BJ (cell line): ENCODE results near the gene CYP26A1. TPM values are rescaled to one million over a fixed set of nuclear protein-coding genes. Genes with fewer than 3 reads are reported as not detected.
"Not testable (repeated sequence)": the region's sequence is repeated elsewhere in the genome, so short reads cannot be mapped to it uniquely, and the experiment has no call there.

Source experiments
- CTCF ChIA-PET: fragments of 350-600 bp; formaldehyde crosslinking; extraction: SDS; loops from one replicate; lab custom pipeline; 2021; ENCODE audit warnings: antibody characterized with exemption, inconsistent platforms; lab: Yijun Ruan, JAX
- POLR2A ChIA-PET: fragments of 300-600 bp; sonication (Branson Sonifier 250); formaldehyde crosslinking; extraction: SDS; loops from one replicate; lab custom pipeline; 2021; ENCODE audit warnings: antibody characterized with exemption; lab: Charles Lee
- DNase-seq: peaks from one replicate; pipeline ENCODE4 v3.0.0-alpha.2; 2011; ENCODE audit warnings: low read depth
- H3K27me3 ChIP-seq: 2 replicates; pipeline ENCODE4 v1.6.0; 2011; ENCODE audit warnings: low read length; ENCODE audit not compliant: control insufficient read depth, insufficient read depth
- H3K36me3 ChIP-seq: 2 replicates; pipeline ENCODE4 v1.5.1; 2011; ENCODE audit warnings: low read length; ENCODE audit not compliant: control insufficient read depth, insufficient read depth
- H3K4me3 ChIP-seq: 2 replicates; pipeline ENCODE4 v1.5.1; 2011; ENCODE audit warnings: low read depth, mild to moderate bottlenecking, control low read depth, low read length
- CTCF ChIP-seq: IDR thresholded peaks from 2 replicates; pipeline ENCODE4 v1.5.1; 2011; ENCODE audit warnings: low read depth, mild to moderate bottlenecking, control low read depth, inconsistent platforms, low read length, moderate library complexity; ENCODE audit not compliant: insufficient read depth
- polyA plus RNA-seq: library from polyadenylated mRNA; depleted of rRNA; stranded (reverse); fragments of >200 nt; gene quantifications from 2 replicates; pipeline ENCODE4 v1.2.3, GENCODE V29; 2011

CYP26A1 gene
- polyA plus RNA-seq, 1 experiment, result 0.06 TPM

- CTCF ChIA-PET, result interaction anchor here (1.1 kb wide), 1 partner anchor 18 kb away, joined by 3 read pairs; no protein-coding TSS in a partner anchor
- no peak for TF ChIP-seq CTCF
- H3K27me3 ChIP-seq, result no peaks in the 10 kb centered on the region; the same call in 1 of the 2 replicates
- no peak for DNase-seq
- POLR2A ChIA-PET, result no interaction called here
- H3K4me3 ChIP-seq, result no peak overlapping the region
- H3K36me3 ChIP-seq, result no peaks in the 10 kb centered on the region
Observed at GRCh38 chr10:93098816-93099215, 25.1 kb downstream of the CYP26A1 start.

DNA sequence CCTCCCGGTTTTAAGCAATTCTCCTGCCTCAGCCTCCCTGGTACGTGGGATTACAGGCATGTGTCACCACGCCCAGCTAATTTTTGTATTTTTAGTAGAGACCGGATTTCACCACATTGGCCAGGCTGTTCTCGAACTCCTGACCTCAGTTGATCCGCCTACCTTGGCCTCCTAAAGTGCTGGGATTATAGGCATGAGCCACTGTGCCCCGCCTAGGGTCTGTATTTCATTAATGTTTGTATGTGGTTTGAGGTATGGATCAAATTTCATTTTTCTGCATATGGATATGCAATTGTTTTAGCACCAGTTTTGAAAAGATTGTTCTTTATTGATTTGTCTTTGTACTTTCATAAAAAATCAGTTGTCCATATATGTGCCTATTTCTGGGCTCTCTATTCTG, 26.0 kb downstream of the CYP26A1 start:
- no peak for DNase-seq
- ChIA-PET POLR2A (no interaction called here), CTCF (interaction anchor here (1.1 kb wide), 1 partner anchor 19 kb away, joined by 3 read pairs; no protein-coding TSS in a partner anchor)
- Histone ChIP-seq H3K36me3 (no peaks in the 10 kb centered on the region), H3K27me3 (no peaks in the 10 kb centered on the region; the same call in 1 of the 2 replicates), H3K4me3 (no peak overlapping the region)
- TF ChIP-seq CTCF, result no peak

- CTCF ChIA-PET, result interaction anchor here (0.6 to 1.3 kb wide), 4 partner anchors 12 to 21 kb away, joined by 3 to 4 read pairs (median 4); no protein-coding TSS in a partner anchor
- H3K4me3 ChIP-seq, POLR2A ChIA-PET, DNase-seq, H3K36me3 ChIP-seq, H3K27me3 ChIP-seq: not testable (repeated sequence)
Observed at GRCh38 chr10:93101148-93101547, 27.5 kb downstream of the CYP26A1 start.

- Histone ChIP-seq H3K36me3 (no peaks in the 10 kb centered on the region), H3K4me3 (no peak overlapping the region), H3K27me3 (no peaks in the 10 kb centered on the region)
- ChIA-PET CTCF (interaction anchor here (0.6 to 1.2 kb wide), 2 partner anchors 11 to 38 kb away, joined by 3 read pairs; no protein-coding TSS in a partner anchor), POLR2A (no interaction called here)
- no peak for TF ChIP-seq CTCF
- no peak for DNase-seq
Observed at GRCh38 chr10:93103953-93104352, 30.3 kb downstream of the CYP26A1 start.

GRCh38 chr10:93106631-93107072, 33.0 kb downstream of the CYP26A1 start:
- Histone ChIP-seq H3K4me3 (no peak overlapping the region), H3K36me3 (no peaks in the 10 kb centered on the region), H3K27me3 (no peaks in the 10 kb centered on the region)
- TF ChIP-seq CTCF, result no peak
- ChIA-PET POLR2A (no interaction called here), CTCF (interaction anchor here (0.7 to 1.8 kb wide), 4 partner anchors 9 to 34 kb away, joined by 3 to 5 read pairs (median 4); no protein-coding TSS in a partner anchor)
- DNase-seq, result peak; percentile 29
